Hematopoietic multipotent progenitor cell treated with erythropoietin and hydrocortisone succinate and interleukin-3 and kit ligand, for 17 days (in vitro differentiated cells): Measurements from ENCODE around the gene PDGFRB.
A peak's percentile ranks its signal among the peaks of the same experiment; 100 is the strongest.

Source experiments
- DNase-seq: peaks from one replicate; pipeline ENCODE4 v3.0.0-alpha.2; 2015; ENCODE audit warnings: low spot score

PDGFRB gene

DNA sequence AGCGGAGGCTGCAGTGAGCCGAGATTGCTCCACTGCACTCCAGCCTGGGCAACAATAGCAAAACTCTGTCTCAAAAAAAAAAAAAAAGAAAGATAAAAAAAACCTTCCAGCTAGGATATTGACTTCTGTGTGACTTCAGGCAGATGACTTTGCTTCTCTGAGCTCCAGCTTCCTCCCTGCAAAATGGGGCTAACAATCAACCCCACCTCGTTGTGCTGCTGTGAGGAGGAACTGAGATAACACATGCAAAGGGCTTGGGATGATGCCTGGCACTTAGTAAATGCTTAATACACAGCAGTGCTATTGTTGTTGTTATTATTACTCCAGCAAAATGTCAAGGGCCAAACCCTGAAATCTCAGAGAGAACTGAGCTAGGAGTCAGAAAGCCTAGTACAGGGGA is 7.4 kb upstream of the PDGFRB start:
- no peak for DNase-seq

GRCh38 chr5:150162142-150162513 is 6.5 kb upstream of the PDGFRB start:
- DNase-seq: no peak

DNA sequence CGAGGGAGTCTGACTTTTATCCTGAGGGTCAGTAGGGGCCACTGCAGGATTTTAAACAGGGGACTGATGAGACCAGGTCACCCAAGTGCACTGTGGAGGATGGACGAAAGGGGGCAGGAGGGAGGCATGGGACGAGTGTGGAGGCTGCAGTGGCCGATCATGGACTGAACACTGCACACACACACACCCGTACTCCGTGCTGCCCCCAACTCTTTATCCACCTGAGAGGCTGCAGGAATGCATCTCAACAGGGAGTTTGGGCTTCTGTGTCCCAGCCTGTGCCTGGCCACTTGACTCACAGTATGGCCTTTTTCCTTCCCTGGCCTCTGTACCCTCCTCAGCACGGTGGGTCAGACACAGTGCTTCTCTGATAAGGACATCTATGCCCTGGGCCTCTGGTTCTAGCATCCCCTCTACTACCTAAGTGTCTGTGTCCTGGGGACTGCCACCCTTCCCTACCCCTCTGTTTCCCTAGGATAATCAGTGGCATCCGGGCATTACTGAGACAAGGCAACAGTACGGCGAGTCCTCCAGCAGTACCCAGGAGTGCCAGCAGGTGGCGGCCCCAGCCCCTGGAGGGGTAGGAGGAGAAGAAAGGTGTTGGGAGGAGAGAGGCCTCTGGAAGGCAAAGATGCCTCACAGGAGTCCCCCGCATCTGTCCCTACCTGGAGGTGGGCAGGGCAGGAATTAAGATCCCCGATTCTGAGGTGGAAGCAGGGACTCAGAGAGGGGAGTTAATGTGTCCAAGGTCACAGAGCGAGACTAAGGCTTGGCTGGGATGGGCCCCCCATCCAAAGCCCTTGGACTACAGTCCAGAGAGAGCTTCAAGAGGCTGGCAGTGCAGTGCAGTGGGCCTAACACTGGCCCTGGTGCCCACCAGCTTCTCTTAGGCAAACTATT is 5.8 kb upstream of the PDGFRB start:
- DNase-seq: peak; percentile 55

DNA sequence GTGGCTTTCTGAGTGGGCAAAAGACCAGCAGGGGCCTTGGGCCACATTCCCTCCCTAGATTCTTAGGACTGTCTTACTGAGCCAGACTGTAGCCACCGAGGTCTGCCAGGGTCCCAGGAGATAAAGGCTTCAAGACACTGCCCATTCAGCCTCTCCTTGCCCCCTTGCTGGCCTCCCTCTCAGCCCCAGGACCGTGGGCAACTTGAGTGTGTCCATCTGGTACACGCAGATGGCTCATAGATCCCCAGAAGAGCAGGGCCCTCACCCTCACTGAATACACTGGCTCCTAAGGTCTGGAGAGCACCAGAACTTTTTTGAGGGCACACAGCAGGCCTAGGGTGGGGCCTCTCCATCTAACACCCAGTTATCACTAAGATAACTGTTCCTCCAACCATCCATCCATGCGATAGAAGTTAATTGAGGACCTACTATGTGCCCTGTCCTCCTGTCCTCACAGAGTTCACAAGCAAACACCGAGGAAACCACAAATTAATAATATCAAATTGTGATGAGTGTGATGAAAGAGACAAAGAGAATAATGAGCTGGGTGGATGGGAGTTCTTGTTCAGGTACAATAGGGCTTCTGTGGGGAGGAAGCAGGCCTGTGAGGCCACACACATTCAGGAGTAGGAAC is 4.9 kb upstream of the PDGFRB start:
- DNase-seq: no peak

- no peak for DNase-seq
Measured at GRCh38 chr5:150159741-150160179, 4.1 kb upstream of the PDGFRB start.

DNA sequence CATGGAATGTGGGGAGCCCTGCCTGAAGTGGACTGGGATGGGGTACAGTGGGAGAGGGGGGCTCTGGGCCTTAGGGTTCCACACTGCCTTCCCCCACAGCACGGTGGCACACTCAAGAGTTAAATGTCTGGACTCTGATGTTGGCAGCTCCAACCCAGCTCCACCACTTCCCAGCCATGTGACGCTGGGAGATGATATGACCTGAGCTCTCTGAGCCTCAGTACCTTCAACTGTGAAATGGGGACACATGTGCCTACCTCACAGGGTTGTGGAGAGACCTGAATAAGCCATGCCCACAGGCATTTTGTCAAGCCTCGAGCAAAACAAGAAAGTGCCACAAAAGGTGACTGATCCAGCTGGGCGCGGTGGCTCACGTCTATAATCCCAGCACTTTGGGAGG is 3.4 kb upstream of the PDGFRB start:
- DNase-seq: no peak

DNA sequence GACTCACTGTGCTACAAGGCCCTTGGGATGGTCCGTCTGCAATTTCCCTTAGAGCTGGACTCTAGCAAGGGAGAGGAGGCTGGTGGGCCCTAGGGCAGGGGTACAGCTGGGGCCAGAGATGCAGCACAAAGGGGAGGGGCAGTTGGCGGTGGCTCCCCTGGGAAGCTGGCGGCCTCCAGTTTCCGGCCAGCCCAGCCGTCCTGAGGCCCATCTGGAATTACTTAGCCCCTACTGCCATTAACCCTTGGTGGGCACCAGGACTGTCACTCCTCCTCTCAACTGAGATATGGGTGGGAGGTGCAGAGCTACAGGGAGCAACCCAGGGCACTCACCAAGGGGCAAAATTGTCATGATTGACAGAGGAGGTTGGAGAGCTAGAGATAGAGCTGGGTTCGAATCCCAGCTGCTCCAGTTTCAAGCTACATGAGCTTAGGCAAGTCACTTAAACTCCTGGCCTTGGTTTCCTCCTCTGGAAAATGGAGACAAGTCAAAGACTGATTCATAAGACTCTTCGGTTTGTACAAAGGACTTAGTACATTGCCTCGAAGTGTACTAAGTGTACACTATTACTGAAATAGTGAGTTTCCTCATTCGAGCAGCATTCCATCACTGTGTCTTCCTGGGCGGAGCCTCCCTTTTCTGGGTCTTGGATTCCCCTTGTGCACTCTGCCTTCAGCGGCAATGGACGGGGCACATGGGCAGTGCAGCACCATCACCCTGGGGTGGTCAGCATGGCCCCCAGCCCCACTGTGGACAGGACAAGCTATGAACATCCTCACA is 2.7 kb upstream of the PDGFRB start:
- DNase-seq: no peak

DNA sequence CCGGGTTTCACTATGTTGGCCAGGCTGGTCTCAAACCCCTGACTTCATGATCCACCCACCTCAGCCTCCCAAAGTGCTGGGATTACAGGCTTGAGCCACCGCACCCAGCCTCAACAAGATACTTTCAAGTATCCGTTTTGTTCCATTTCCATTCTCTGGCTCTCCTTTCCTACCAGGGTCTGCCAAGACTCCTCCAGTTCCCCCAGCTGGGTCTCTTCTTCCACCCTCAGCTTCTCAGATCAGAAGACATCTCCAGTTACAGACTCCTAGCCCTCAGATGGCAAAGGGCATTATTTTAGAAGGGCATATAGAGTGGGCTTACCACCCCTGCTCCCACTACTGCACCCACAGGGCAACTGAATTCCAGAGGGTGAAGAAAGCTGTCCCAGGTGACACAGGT is 1.5 kb upstream of the PDGFRB start:
- DNase-seq: no peak

- DNase-seq: no peak
Measured at GRCh38 chr5:150156540-150156939, 895 bp upstream of the PDGFRB start.

GRCh38 chr5:150156027-150156368 is 353 bp upstream of the PDGFRB start:
- DNase-seq: no peak

DNA sequence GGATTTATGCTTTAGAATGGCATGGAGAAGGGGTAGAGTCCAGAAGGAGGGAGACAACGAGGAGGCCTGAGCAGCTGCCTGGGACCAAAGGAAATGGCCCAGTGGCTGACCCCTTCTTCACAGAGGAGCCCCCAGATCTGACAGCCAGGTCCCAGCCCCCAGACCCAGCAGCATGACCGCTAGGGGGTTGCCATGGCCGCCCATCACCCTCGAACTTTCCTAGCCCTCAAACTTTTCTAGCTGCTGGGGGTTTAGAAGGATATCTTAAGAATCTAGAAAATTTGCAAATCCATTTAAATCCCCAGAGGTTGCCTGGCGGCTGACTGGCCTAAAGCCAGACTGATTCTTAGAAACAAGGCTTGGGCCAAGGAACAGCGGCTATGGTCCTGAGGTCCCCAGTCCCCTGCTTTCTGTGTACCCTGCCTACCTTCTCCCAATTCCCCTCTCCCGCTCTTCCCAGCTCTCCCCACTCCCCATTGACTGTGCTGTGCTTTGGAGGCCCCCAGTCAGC is 972 bp downstream of the PDGFRB start:
- no peak for DNase-seq

DNA sequence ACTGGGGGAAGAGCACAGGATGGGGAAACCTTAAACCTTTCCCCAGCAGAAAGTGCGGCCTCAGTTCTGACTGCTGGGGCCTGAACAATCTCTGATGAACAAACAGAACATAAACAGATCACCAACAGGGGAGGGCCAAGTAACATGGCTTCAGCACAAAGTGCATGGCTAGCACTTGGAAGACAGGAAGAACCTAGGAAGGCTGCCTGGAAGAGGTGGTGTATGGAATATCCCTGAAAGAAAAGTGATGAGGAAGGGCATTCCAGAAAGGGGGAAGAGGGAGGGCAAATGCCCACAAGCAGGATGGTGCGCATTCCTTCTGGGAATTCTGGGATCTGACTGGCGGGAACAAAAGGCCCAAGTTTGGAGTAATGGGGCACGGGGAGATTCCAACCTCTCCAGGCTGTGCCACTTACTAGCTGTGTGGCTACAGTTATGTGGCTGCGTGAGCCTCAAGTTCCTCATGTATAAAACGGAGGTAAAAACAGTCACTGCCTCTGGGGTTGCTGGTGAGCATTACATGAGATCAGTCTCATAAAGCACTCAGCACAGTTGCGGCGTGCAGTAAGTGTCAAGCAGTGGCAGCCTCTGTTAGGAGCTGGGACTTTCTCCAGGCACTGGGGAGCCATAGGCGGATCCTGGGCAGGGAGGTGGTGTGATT is 1.6 kb downstream of the PDGFRB start:
- DNase-seq: no peak

DNA sequence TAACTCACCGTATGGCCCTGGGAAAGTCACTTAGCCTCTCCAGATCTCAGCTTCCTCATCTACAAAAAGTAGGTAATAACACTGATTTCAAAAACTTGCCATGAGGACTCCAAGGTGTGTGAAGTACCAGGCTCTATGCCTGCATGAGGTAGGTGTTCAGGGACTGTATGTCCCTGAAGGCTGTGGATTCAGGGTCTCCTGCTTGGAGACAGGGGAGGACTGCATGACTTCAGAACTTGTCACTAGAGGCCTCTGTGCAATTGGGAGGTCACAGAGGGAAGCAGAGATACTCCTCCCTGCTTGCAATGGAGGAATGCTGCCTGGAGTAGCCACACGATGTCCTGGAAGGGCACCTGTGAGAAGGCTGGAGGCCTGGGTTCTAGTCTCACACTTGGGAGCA is 2.2 kb downstream of the PDGFRB start:
- DNase-seq: no peak

- DNase-seq: no peak
Measured at GRCh38 chr5:150152636-150153462, 2.8 kb downstream of the PDGFRB start.

- no peak for DNase-seq
Measured at GRCh38 chr5:150149618-150150017, 6.0 kb downstream of the PDGFRB start.

- no peak for DNase-seq
Measured at GRCh38 chr5:150148117-150148927, 7.3 kb downstream of the PDGFRB start.

DNA sequence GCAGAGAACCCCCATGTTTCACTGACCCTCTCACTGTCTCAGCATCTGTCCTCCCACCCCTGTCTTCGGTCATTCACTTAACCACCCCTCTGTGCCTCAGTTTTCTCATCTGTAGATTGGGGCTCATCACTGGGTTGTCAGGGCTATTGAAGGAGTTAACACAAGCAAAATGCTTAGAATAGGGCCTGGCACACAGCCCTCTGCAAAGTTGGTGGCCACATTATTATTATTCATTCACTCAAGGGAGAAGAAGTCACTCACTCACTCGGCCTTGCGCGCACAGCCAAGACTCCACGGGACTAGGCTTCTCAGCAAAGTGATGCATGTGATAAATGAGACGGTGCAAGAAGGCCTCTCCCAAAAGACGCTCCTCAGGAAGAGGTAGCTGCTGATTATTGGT is 8.0 kb downstream of the PDGFRB start:
- DNase-seq: no peak

GRCh38 chr5:150146862-150147601 is 8.6 kb downstream of the PDGFRB start:
- DNase-seq: no peak

- no peak for DNase-seq
Measured at GRCh38 chr5:150146235-150146634, 9.4 kb downstream of the PDGFRB start.

DNA sequence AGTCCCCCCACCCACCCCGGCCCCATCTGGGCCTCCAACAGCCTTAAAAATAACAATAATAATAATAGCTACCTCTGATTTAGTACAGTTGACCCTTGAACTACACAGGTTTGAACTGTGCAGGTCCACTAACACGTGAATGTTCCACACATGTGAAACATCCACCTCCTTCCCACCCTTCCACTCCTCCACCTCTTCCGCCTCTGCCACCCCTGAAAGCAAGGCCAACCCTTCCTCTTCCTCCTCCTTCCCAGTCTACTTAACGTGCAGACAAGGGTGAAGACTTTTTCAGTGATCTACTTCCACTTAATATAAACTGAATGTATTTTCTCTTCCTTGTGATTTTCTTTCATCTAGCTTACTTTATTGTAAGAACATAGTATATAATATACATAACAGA is 10.8 kb downstream of the PDGFRB start:
- no peak for DNase-seq
